ENCODE measurements around the gene SMTNL2.

- TF ChIP-seq CTCF (IDR thresholded peaks at IDR 0.05; ENCODE audit: low read length) (no peak), EZH2 (optimal IDR thresholded peaks at IDR 0.05; ENCODE audit: low read depth, low read length) (no peak), EZH2phosphoT487 (IDR thresholded peaks at IDR 0.05; ENCODE audit: low read length) (no peak)
Measured at GRCh38 chr17:4573669-4574068, 10.7 kb upstream of the SMTNL2 start.

Measured in MM.1S (cell line).